NCI-H187 treated with DMSO at 0.1 percent for 48 hours (cell line): ENCODE results near the gene SAMM50.

Source experiments
- DNase-seq: peaks from one replicate; lab custom pipeline; 2025; lab: John Stamatoyannopoulos, UW

Gene SAMM50

GRCh38 chr22:43945632-43946383 lies 9.4 kb upstream of the SAMM50 start:
- DNase-seq: no peak

GRCh38 chr22:43946384-43946667 lies 8.9 kb upstream of the SAMM50 start:
- DNase-seq: no peak

GRCh38 chr22:43948836-43949406 lies 6.3 kb upstream of the SAMM50 start:
- DNase-seq: no peak

GRCh38 chr22:43951391-43951790 lies 3.9 kb upstream of the SAMM50 start:
- DNase-seq: no peak

- no peak for DNase-seq
Observed at GRCh38 chr22:43951966-43952365, 3.3 kb upstream of the SAMM50 start.

GRCh38 chr22:43953988-43954785 lies 1.1 kb upstream of the SAMM50 start:
- no peak for DNase-seq

GRCh38 chr22:43955883-43956782 lies 891 bp downstream of the SAMM50 start:
- no peak for DNase-seq

GRCh38 chr22:43956805-43957463 lies 1.7 kb downstream of the SAMM50 start:
- no peak for DNase-seq

- DNase-seq: no peak
Observed at GRCh38 chr22:43957871-43958270, 2.6 kb downstream of the SAMM50 start.

GRCh38 chr22:43964314-43964857 lies 9.1 kb downstream of the SAMM50 start:
- no peak for DNase-seq

GRCh38 chr22:43967069-43967468 lies 11.8 kb downstream of the SAMM50 start:
- no peak for DNase-seq

- no peak for DNase-seq
Observed at GRCh38 chr22:43968614-43969013, 13.4 kb downstream of the SAMM50 start.

GRCh38 chr22:43969021-43969878 lies 14.0 kb downstream of the SAMM50 start:
- DNase-seq: no peak

GRCh38 chr22:43969989-43970755 lies 14.9 kb downstream of the SAMM50 start:
- no peak for DNase-seq

- DNase-seq: no peak
Observed at GRCh38 chr22:43971112-43971511, 15.9 kb downstream of the SAMM50 start.

GRCh38 chr22:43972931-43973462 lies 17.8 kb downstream of the SAMM50 start:
- DNase-seq: no peak

GRCh38 chr22:43974028-43974545 lies 18.8 kb downstream of the SAMM50 start:
- no peak for DNase-seq

- DNase-seq: no peak
Observed at GRCh38 chr22:43975041-43975440, 19.8 kb downstream of the SAMM50 start.
